Measurements from ENCODE around the gene SLC17A4. TPM values are rescaled to one million over a fixed set of nuclear protein-coding genes. Genes with fewer than 3 reads are reported as not detected.

SLC17A4 gene
- total RNA-seq, 2 donors from 2014 or later = not detected

- Histone ChIP-seq H3K27ac (ENCODE audit: low read depth, low read length) (no peak overlapping the region), H3K9ac (ENCODE audit: extremely low read depth, low read length, poor library complexity, severe bottlenecking) (no peak overlapping the region), H3K4me3 (ENCODE audit: low read length) (no peak overlapping the region), H3K9me3 (ENCODE audit: control insufficient read depth, low read length) (peaks cover 4% of the 10 kb centered on the region), H3K36me3 (ENCODE audit: control insufficient read depth, insufficient read depth, low read length) (no peaks in the 10 kb centered on the region), H3K27me3 (ENCODE audit: control insufficient read depth, insufficient read depth, low read length, poor library complexity, severe bottlenecking) (no peaks in the 10 kb centered on the region), H3K4me1 (ENCODE audit: control insufficient read depth, insufficient read depth, low read length) (no peaks in the 10 kb centered on the region)
- no peaks in the 10 kb centered on the region for H3K27me3 Mint-ChIP-seq (ENCODE audit: insufficient read depth)
- 95 to 100% methylated on average over 3 of the region's 4 CpGs for WGBS, 2 experiments (ENCODE audit: insufficient coverage in 1 of 2, insufficient read length in 1 of 2)
- no peaks in the 10 kb centered on the region for H3K36me3 Mint-ChIP-seq (ENCODE audit: low read depth)
- TF ChIP-seq CTCF (conservative IDR thresholded peaks at IDR 0.05) = no peak
- no peak overlapping the region for H3K27ac Mint-ChIP-seq
- peaks cover 7% of the 10 kb centered on the region for H3K9me3 Mint-ChIP-seq
- DNase-seq = no peak
- peaks cover 10% of the 10 kb centered on the region for H3K4me1 Mint-ChIP-seq
- H3K4me3 Mint-ChIP-seq = no peak overlapping the region
Measured at GRCh38 chr6:25745836-25746235, 8.7 kb upstream of the SLC17A4 start.

- H3K4me1 ChIP-seq (ENCODE audit: control insufficient read depth, insufficient read depth, low read length) = no peaks in the 10 kb centered on the region
- peak; percentile 65 for TF ChIP-seq CTCF (conservative IDR thresholded peaks at IDR 0.05)
- DNase-seq = no peak
- no peaks in the 10 kb centered on the region for H3K36me3 Mint-ChIP-seq (ENCODE audit: low read depth)
- no peaks in the 10 kb centered on the region for H3K27me3 Mint-ChIP-seq (ENCODE audit: insufficient read depth)
- H3K27me3 ChIP-seq (ENCODE audit: control insufficient read depth, insufficient read depth, low read length, poor library complexity, severe bottlenecking) = no peaks in the 10 kb centered on the region
- no peak overlapping the region for H3K4me3 ChIP-seq (ENCODE audit: low read length)
- H3K4me3 Mint-ChIP-seq = no peak overlapping the region
- H3K36me3 ChIP-seq (ENCODE audit: control insufficient read depth, insufficient read depth, low read length) = no peaks in the 10 kb centered on the region
- H3K9ac ChIP-seq (ENCODE audit: extremely low read depth, low read length, poor library complexity, severe bottlenecking) = no peak overlapping the region
- WGBS, 2 experiments (ENCODE audit: insufficient coverage in 1 of 2, insufficient read length in 1 of 2) = 96 to 100% methylated on average over 1 of the region's 1 CpG
- H3K9me3 Mint-ChIP-seq = peaks cover 5% of the 10 kb centered on the region
- H3K27ac ChIP-seq (ENCODE audit: low read depth, low read length) = no peak overlapping the region
- H3K4me1 Mint-ChIP-seq = peaks cover 10% of the 10 kb centered on the region
- H3K27ac Mint-ChIP-seq = no peak overlapping the region
- H3K9me3 ChIP-seq (ENCODE audit: control insufficient read depth, low read length) = peaks cover 3% of the 10 kb centered on the region
Measured at GRCh38 chr6:25746968-25747367, 7.6 kb upstream of the SLC17A4 start.

DNA sequence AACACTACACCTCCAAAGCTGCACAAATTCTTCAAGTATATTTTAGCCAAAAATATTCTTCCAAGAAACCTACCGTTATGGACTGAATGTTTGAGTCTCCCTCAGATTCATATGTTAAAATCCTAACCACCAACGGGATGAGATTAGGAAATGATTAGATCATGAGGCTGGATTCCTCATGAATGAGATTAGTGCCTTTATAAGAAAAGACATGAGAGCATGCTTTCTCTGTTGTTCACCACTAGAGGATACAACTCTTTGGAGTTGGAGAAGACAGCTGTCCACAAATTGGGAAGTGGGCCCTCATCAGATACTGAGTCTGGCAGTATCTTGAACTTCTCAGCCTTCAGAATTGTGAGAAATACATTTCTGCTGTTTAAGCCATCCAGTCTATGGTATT lies 7.1 kb upstream of the SLC17A4 start:
- no peaks in the 10 kb centered on the region for H3K27me3 Mint-ChIP-seq (ENCODE audit: insufficient read depth)
- Histone ChIP-seq H3K4me3 (ENCODE audit: low read length) (no peak overlapping the region), H3K27ac (ENCODE audit: low read depth, low read length) (no peak overlapping the region), H3K36me3 (ENCODE audit: control insufficient read depth, insufficient read depth, low read length) (no peaks in the 10 kb centered on the region), H3K27me3 (ENCODE audit: control insufficient read depth, insufficient read depth, low read length, poor library complexity, severe bottlenecking) (no peaks in the 10 kb centered on the region), H3K9me3 (ENCODE audit: control insufficient read depth, low read length) (no peaks in the 10 kb centered on the region), H3K4me1 (ENCODE audit: control insufficient read depth, insufficient read depth, low read length) (no peaks in the 10 kb centered on the region), H3K9ac (ENCODE audit: extremely low read depth, low read length, poor library complexity, severe bottlenecking) (no peak overlapping the region)
- DNase-seq = no peak
- peaks cover under 1% of the 10 kb centered on the region for H3K9me3 Mint-ChIP-seq
- H3K27ac Mint-ChIP-seq = no peak overlapping the region
- WGBS, 2 experiments (ENCODE audit: insufficient coverage in 1 of 2, insufficient read length in 1 of 2) = 91 to 100% methylated on average over 1 to 2 of the region's 2 CpGs
- H3K36me3 Mint-ChIP-seq (ENCODE audit: low read depth) = no peaks in the 10 kb centered on the region
- peaks cover 10% of the 10 kb centered on the region for H3K4me1 Mint-ChIP-seq
- no peak for TF ChIP-seq CTCF (conservative IDR thresholded peaks at IDR 0.05)
- H3K4me3 Mint-ChIP-seq = no peak overlapping the region
